Skeletal muscle cell (primary cell): ENCODE measurements around the gene RELL1.

Experiments
- DNase-seq: peaks from one replicate; pipeline ENCODE4 v3.0.0-alpha.2; 2010; ENCODE audit warnings: low read depth
- H3K4me3 ChIP-seq: 2 replicates; pipeline ENCODE4 v1.5.1; 2011; ENCODE audit warnings: low read depth, mild to moderate bottlenecking, control low read depth, low read length, moderate library complexity

RELL1 gene

GRCh38 chr4:37562592-37562991 lies 123.6 kb downstream of the RELL1 start:
- DNase-seq, result no peak
- no peak overlapping the region for H3K4me3 ChIP-seq

DNA sequence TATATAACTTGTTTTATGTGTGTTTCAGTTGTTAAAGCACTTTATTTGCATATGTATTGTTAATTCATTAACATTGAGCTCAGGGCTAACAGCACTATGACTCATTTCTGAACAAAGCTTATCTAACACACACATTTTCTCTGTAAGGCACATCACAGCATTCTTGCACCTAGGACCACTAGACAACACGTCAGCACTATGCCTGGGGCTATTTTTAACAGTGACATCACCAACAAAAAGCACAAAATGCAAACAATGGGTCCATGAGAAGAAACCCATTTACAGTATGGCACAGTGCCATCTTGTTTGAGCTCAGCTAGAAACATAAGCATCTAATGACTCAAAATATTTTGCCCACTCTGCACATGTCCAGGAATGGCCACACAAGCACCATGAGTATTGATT lies 124.4 kb downstream of the RELL1 start:
- DNase-seq, result no peak
- H3K4me3 ChIP-seq, result no peak overlapping the region

- DNase-seq, result no peak
- H3K4me3 ChIP-seq, result no peak overlapping the region
Measured at GRCh38 chr4:37561196-37561802, 124.9 kb downstream of the RELL1 start.
